Iris pigment epithelial cell (primary cell): ENCODE data around the gene KRTAP15-1.

ENCODE experiments used
- DNase-seq: peaks from one replicate; pipeline ENCODE4 v3.0.0-alpha.2; 2011; ENCODE audit warnings: low read depth

Gene KRTAP15-1

GRCh38 chr21:30439975-30440374, at the start of gene KRTAP15-1:
KRTAP15-1 (plus strand) TSS chr21:30440275; CDS start chr21:30440328, 53 bp downstream.
- DNase-seq = no peak

- DNase-seq = no peak
These were observed 48.5 kb upstream of the KRTAP15-1 start for GRCh38 chr21:30391492-30392025.

- DNase-seq = no peak
These were observed 44.3 kb upstream of the KRTAP15-1 start, which contains the start of gene KRTAP13-1 for GRCh38 chr21:30395731-30396130. KRTAP13-1 (plus strand) TSS chr21:30396031; CDS start chr21:30396087, 56 bp downstream.

GRCh38 chr21:30408782-30409494, 31.1 kb upstream of the KRTAP15-1 start:
- DNase-seq = peak; percentile 79

GRCh38 chr21:30415993-30416392, 24.1 kb upstream of the KRTAP15-1 start:
- no peak for DNase-seq

GRCh38 chr21:30425826-30426225, 14.2 kb upstream of the KRTAP15-1 start, which contains the start of gene KRTAP13-3:
KRTAP13-3 (minus strand) TSS chr21:30425926; CDS start chr21:30425912, 14 bp downstream.
- DNase-seq = no peak

- no peak for DNase-seq
These were observed 13.3 kb upstream of the KRTAP15-1 start for GRCh38 chr21:30426731-30427130.

- DNase-seq = no peak
These were observed 9.9 kb upstream of the KRTAP15-1 start, which contains the start of gene KRTAP13-4 for GRCh38 chr21:30430170-30430655. KRTAP13-4 (plus strand) TSS chr21:30430220; CDS start chr21:30430276, 56 bp downstream.

GRCh38 chr21:30434033-30434631, 5.9 kb upstream of the KRTAP15-1 start:
- peak; percentile 15 for DNase-seq

GRCh38 chr21:30437010-30437565, 3.0 kb upstream of the KRTAP15-1 start:
- no peak for DNase-seq

GRCh38 chr21:30443226-30443625, 3.2 kb downstream of the KRTAP15-1 start:
- no peak for DNase-seq

GRCh38 chr21:30444204-30444603, 4.1 kb downstream of the KRTAP15-1 start:
- no peak for DNase-seq

GRCh38 chr21:30447056-30447455, 7.0 kb downstream of the KRTAP15-1 start:
- DNase-seq = no peak

- DNase-seq = no peak
These were observed 8.4 kb downstream of the KRTAP15-1 start for GRCh38 chr21:30448514-30448913.

- DNase-seq = no peak
These were observed 23.6 kb downstream of the KRTAP15-1 start for GRCh38 chr21:30463713-30464112.

GRCh38 chr21:30468900-30469714, 29.0 kb downstream of the KRTAP15-1 start:
- DNase-seq = no peak

GRCh38 chr21:30478004-30478403, 37.9 kb downstream of the KRTAP15-1 start:
- no peak for DNase-seq

- no peak for DNase-seq
These were observed 39.2 kb downstream of the KRTAP15-1 start for GRCh38 chr21:30479259-30479658.

GRCh38 chr21:30480145-30480544, 40.1 kb downstream of the KRTAP15-1 start, which contains the start of gene KRTAP19-1:
KRTAP19-1 (minus strand) TSS chr21:30480367; CDS start chr21:30480317, 50 bp downstream.
- DNase-seq = no peak

- no peak for DNase-seq
These were observed 42.1 kb downstream of the KRTAP15-1 start for GRCh38 chr21:30482130-30482529.

GRCh38 chr21:30486180-30486579, 46.1 kb downstream of the KRTAP15-1 start:
- no peak for DNase-seq

- DNase-seq = no peak
These were observed 47.3 kb downstream of the KRTAP15-1 start, which contains the start of gene KRTAP19-2 for GRCh38 chr21:30487336-30487735. KRTAP19-2 (minus strand) TSS chr21:30487436; CDS start chr21:30487348, 88 bp downstream.
